Nephron (organoid): ENCODE measurements around the gene ZNF888.

ENCODE experiments used
- H3K27ac Mint-ChIP-seq, 3 experiments: 2 replicates each; pipeline ENCODE4 v1.8.0; 2020; ENCODE audit warnings: mixed read lengths in 3 of 3, mild to moderate bottlenecking in 2 of 3, moderate library complexity in 1 of 3
- H3K27me3 Mint-ChIP-seq: 2 replicates; pipeline ENCODE4 v1.8.0; 2021; ENCODE audit warnings: low read depth, mild to moderate bottlenecking, moderate library complexity, mixed read lengths
- H3K36me3 Mint-ChIP-seq: 2 replicates; pipeline ENCODE4 v1.8.0; 2020; ENCODE audit warnings: low read depth, mixed read lengths
- H3K4me1 Mint-ChIP-seq: 2 replicates; pipeline ENCODE4 v1.8.0; 2020; ENCODE audit warnings: mixed read lengths
- H3K4me3 Mint-ChIP-seq, 3 experiments: 2 replicates each; pipeline ENCODE4 v1.8.0; 2020; ENCODE audit warnings: mild to moderate bottlenecking in 3 of 3, mixed read lengths in 3 of 3, moderate library complexity in 2 of 3
- H3K9me3 Mint-ChIP-seq: 2 replicates; pipeline ENCODE4 v1.8.0; 2020; ENCODE audit warnings: mixed read lengths
- TF ChIP-seq, protein P1 (sequence below), 3 experiments: fragments of 200-600 bp; sonication (generic); IDR thresholded peaks; one replicate each; pipeline ENCODE4 v1.5.0; 2021; ENCODE audit warnings: antibody characterized with exemption in 3 of 3; ENCODE audit not compliant: unreplicated experiment in 3 of 3

The ZNF888 gene

DNA sequence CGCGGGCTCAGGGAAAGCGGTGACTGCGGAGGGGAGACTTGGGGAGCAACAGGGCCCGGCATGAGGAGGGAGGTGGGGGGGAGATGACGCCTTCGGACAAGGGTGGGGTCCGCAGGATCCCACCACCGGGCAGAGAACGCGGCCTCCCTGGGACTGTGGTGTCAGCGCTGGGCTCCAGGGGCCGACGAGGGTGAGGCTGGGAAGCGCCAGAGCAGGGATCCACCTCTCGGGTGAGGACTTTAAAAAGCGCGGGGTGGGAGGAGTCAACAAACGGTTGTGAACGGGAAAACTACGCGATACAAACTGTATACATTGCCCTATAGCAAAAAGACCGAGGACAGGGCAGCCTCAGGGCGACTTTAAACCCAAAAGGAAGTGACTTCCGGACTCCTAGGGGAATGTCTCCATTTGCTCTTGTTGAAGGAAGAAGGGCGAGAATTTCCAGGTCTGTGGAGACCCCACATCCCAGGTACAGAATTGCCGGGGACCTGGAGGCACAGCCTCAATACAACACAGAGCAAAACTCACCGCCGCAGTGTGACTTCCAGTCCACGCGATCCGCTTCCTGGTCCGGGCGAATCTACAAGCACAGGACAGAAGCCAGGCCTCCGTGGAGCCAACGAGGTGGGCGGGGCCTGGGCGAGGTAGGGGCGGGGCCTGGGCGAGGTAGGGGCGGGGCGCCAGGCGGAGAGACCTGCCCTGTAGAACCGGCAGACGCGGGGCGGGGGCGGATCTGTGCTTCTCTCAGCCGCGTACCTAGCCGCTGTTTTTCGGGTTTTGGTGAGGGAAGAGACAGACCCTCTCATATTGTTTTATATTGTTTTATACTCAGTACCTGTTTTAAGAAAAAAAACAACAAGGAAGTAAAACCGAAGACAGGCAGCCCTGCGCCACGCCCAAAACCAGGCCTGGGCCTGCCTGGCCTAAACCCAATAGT lies at the start of gene ZNF888:
ZNF888 (minus strand) TSS at position 588 of the 937 bp plus-strand sequence. CDS start 5,555 bp downstream, outside the sequence.
- H3K4me3 Mint-ChIP-seq, result peak within 1 kb of the TSS; percentile 96 to 97 (median 97)
- H3K4me1 Mint-ChIP-seq, result peaks cover 28% of the 10 kb centered on the region
- TF ChIP-seq, protein P1, sequence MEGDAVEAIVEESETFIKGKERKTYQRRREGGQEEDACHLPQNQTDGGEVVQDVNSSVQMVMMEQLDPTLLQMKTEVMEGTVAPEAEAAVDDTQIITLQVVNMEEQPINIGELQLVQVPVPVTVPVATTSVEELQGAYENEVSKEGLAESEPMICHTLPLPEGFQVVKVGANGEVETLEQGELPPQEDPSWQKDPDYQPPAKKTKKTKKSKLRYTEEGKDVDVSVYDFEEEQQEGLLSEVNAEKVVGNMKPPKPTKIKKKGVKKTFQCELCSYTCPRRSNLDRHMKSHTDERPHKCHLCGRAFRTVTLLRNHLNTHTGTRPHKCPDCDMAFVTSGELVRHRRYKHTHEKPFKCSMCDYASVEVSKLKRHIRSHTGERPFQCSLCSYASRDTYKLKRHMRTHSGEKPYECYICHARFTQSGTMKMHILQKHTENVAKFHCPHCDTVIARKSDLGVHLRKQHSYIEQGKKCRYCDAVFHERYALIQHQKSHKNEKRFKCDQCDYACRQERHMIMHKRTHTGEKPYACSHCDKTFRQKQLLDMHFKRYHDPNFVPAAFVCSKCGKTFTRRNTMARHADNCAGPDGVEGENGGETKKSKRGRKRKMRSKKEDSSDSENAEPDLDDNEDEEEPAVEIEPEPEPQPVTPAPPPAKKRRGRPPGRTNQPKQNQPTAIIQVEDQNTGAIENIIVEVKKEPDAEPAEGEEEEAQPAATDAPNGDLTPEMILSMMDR (IDR thresholded peaks at IDR 0.05; ENCODE audit: unreplicated experiment in 3 of 3), result no peak
- H3K36me3 Mint-ChIP-seq, result peaks cover 28% of the 10 kb centered on the region
- peaks cover 3% of the 10 kb centered on the region for H3K27me3 Mint-ChIP-seq
- no peaks in the 10 kb centered on the region for H3K9me3 Mint-ChIP-seq
- peak within 1 kb of the TSS; percentile 97 to 98 (median 97) for H3K27ac Mint-ChIP-seq

DNA sequence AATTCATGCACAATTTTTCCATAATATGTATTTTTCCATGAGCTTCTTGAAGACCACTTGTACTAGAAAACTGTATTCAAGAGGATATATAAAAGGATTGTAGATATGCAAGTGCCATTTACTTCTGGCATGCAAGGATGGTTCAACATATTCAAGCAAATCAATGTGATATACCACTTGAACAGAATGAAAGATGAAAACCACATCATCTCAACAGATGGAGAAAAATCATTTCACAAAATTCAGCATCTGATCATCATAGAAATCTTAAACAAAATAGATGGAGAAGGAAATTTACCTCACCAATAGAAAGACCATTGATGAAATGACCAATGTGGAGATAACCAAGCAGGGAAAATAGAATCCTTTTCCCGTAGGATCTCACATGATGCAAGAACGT lies 44.5 kb upstream of the ZNF888 start:
- Mint-ChIP-seq H3K4me3 (no peak overlapping the region), H3K27me3 (no peaks in the 10 kb centered on the region), H3K9me3 (peaks cover 21% of the 10 kb centered on the region), H3K36me3 (peaks cover 48% of the 10 kb centered on the region), H3K27ac (no peak overlapping the region), H3K4me1 (peaks cover 12% of the 10 kb centered on the region)
- TF ChIP-seq, protein P1 (IDR thresholded peaks at IDR 0.05; ENCODE audit: unreplicated experiment in 3 of 3), result no peak

DNA sequence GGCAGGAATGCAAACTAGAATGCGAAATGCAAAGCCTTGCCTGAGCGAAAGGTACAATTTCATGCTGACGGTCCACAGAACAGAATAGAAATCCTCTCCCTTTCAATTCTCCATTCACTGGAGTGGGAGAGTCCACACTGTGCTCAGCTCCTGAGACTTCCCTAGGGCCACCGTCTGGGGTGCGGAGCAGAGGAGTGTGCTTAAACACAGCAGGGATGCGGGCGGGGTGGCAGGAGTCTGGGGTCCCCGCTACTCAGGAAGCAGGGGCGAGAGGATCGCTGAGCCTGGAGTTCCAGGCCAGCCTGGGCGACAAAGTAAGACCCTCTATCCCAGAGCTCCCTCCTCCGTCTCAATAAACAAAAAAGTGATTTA lies 40.0 kb upstream of the ZNF888 start:
- H3K9me3 Mint-ChIP-seq, result peaks cover 22% of the 10 kb centered on the region
- H3K4me1 Mint-ChIP-seq, result peaks cover 27% of the 10 kb centered on the region

DNA sequence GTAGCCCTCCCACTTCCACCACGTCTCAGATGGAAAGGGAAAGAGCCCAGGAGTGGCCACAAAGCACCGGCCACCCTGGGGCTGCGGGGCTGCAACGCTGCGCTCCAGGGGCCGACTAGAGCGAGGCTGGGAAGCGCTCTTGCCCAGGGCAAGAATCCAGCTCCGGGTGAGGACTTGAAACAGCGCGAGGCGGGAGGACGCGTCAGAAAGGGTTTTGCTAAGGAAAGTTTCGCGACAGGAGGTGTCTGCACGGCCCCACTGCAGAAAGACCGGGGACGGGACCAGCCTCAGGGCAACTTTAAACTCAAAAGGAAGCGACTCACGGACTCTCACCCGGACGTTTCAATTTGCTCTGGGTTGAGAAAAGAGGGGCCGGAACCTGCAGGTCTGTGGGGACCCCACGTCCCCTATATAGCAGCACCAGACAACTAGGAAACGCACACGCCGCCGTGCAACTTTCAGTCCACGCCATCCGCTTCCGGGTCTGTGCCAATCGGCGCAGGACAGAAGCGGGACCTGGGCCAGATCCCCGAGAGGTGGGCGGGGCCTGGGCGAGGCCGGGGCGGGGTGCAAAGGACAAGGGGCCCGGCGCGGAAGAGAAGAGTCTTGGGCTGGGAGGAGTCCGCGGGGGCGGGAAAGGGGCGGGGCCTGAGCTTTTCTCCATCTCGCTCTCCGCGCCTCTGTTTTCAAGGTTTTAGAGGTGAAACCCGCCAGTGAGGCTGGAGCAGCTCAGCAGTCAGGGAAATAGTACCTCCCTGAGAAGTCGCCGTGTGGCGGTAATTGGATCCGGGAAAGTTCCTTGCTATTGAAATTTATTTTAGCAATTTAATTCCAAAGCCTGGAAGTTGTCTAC lies 39.4 kb upstream of the ZNF888 start, which contains the start of gene ZNF816:
ZNF816 (minus strand) TSS at position 488 of the 853 bp plus-strand sequence. CDS start 6,792 bp downstream, outside the sequence.
- Mint-ChIP-seq H3K27me3 (no peaks in the 10 kb centered on the region), H3K4me3 (peak within 1 kb of the TSS; percentile 94 to 95 (median 94)), H3K9me3 (peaks cover 22% of the 10 kb centered on the region), H3K36me3 (peaks cover 54% of the 10 kb centered on the region), H3K27ac (peak within 1 kb of the TSS; percentile 91 to 97 (median 93)), H3K4me1 (peaks cover 27% of the 10 kb centered on the region)
- TF ChIP-seq, protein P1 (IDR thresholded peaks at IDR 0.05; ENCODE audit: unreplicated experiment in 3 of 3), result no peak

More for the DNA sequence above, 40.0 kb upstream of the ZNF888 start:
- H3K27ac Mint-ChIP-seq, result peak overlapping the region; percentile 91 to 97 (median 93)
- peaks cover 53% of the 10 kb centered on the region for H3K36me3 Mint-ChIP-seq
- TF ChIP-seq, protein P1 (IDR thresholded peaks at IDR 0.05; ENCODE audit: unreplicated experiment in 3 of 3), result peak in 1 of 3 experiments; percentile 9
- H3K27me3 Mint-ChIP-seq, result no peaks in the 10 kb centered on the region
- H3K4me3 Mint-ChIP-seq, result peak overlapping the region; percentile 94 to 95 (median 94)

DNA sequence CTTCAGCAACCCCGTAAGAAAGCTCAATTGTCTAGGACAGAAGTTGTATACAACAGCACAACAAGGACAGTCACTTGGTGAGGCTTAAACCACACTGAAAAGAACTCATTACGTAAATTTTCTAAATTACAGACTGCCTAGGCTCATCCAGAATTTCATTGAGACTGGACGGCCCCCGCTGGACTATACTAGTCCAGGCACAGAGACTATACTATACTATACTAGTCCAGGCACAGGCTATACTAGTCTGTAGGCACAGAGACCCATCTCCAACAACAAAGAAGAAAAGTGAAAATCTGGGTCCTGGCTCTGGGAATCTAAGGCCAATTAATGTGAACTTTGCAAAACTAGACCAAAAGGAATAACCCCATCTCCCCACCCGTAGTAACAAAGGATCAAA lies 38.8 kb upstream of the ZNF888 start:
- H3K4me3 Mint-ChIP-seq, result peak overlapping the region; percentile 94 to 95 (median 94)
- H3K36me3 Mint-ChIP-seq, result peaks cover 54% of the 10 kb centered on the region
- H3K9me3 Mint-ChIP-seq, result peaks cover 22% of the 10 kb centered on the region
- TF ChIP-seq, protein P1 (IDR thresholded peaks at IDR 0.05; ENCODE audit: unreplicated experiment in 3 of 3), result no peak
- no peaks in the 10 kb centered on the region for H3K27me3 Mint-ChIP-seq
- peak overlapping the region; percentile 91 to 97 (median 93) for H3K27ac Mint-ChIP-seq
- H3K4me1 Mint-ChIP-seq, result peaks cover 27% of the 10 kb centered on the region
